GM08714 (cell line): ENCODE data around the gene PPP6C.
"Not testable (repeated sequence)": the region's sequence is repeated elsewhere in the genome, so short reads cannot be mapped to it uniquely, and the experiment has no call there.

Source experiments
- H3K4me3 ChIP-seq: fragments of 200-500 bp; sonication (Bioruptor generic); 2 replicates; pipeline ENCODE4 v1.5.1; 2014; ENCODE audit warnings: mild to moderate bottlenecking, low read length, inconsistent platforms
- ZNF274 ChIP-seq: IDR thresholded peaks from 2 replicates; pipeline ENCODE4 v1.6.1; 2012; ENCODE audit warnings: mild to moderate bottlenecking, low read depth, low read length

The PPP6C gene

DNA sequence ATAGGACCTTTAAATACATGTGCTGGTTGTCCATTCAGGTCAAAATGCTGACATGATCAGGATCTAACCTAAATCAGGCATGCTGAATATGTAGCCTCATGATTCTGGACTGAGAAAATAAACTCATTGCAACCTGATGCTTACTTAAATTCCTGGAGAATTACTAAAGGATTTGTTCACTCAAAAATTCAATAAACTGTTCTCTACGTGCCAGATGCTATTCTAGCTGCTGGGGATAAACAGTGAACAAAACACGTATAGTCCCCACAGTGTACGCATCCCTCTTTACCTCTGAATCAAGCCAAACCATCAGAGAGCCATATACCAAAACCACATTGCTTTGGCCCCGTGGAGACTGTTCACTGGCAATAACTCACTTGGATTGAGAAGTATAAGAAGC, 52.4 kb downstream of the PPP6C start:
- no peak overlapping the region for H3K4me3 ChIP-seq
- no peak for TF ChIP-seq ZNF274

DNA sequence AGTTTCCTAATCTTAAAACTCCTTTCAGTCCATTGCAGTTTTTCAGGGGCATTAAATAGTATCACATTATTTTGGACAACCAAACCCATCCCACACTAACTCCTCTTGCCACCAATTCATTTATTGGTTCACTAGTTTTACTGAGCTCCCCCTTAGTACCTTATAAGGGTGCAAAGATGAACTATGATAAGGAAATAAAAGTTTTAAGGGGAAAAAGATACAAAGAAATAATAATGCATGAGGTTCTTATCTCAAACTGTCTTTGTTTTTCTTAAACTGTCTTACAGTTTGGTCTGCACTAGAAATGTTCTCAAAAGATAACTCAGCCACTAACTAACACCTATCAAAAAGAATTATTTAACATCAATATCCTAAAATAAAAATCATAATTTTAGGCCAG, 54.6 kb downstream of the PPP6C start:
- TF ChIP-seq ZNF274: no peak
- H3K4me3 ChIP-seq: no peak overlapping the region

DNA sequence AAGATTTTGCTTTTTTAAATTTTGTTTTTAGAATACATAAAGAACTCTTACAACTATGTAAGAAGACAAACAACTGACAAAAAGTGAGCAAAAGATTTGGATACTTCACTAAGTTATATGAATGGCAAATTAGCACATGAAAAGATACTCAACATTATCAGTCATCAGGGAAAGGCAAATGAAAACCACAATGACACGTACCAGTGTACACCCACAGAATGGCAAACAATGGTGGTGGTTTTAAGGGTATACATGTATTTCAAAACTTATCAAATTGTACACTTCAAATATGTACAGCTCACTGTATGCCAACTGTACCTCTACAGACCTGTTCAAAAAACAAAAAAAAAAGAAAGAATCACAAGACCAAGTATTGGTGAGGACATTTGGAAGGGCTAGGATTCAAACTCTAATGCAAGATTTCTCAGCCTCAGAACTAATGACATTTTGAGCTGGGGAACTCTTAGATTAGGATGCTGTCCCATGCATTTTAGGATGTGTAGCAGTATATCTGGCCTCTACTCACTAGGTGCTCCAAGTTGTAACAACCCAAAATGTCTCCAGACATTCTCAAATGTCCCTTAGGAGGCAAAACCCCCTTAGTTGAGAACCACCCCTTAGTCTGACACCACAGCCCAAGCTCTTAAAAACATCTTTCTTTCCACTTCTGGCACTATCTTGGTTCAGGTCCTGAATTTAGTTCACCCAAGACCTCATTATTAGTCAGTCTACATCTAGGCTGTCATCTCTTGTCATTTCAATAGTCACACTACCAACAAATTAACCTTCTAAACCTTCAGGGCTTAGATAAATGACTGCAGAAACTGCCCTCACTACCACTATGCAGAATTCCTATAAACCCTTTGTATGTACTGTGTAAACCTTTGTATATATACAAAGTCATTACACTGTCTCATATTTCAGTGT, 55.9 kb downstream of the PPP6C start:
- no peak overlapping the region for H3K4me3 ChIP-seq
- no peak for TF ChIP-seq ZNF274

DNA sequence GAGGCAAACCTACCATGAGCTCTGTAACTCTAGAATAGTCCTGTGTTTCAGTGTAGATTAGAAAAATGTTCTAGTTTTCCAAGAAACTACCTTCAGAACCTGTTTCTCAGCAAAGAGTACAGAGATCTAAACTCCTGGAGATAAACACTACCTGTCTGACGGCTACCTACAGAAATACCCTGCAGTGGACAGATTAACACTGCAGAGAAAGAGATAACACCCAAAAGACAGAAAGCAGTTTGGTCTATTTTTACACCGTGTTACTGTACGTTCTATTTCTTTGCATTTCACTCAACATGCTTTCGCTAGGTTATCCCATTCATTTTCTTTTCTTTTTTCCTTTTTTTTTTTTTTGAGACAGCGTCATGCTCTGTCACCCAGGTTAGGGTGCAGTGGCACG, 57.8 kb downstream of the PPP6C start:
- no peak overlapping the region for H3K4me3 ChIP-seq
- TF ChIP-seq ZNF274: no peak

DNA sequence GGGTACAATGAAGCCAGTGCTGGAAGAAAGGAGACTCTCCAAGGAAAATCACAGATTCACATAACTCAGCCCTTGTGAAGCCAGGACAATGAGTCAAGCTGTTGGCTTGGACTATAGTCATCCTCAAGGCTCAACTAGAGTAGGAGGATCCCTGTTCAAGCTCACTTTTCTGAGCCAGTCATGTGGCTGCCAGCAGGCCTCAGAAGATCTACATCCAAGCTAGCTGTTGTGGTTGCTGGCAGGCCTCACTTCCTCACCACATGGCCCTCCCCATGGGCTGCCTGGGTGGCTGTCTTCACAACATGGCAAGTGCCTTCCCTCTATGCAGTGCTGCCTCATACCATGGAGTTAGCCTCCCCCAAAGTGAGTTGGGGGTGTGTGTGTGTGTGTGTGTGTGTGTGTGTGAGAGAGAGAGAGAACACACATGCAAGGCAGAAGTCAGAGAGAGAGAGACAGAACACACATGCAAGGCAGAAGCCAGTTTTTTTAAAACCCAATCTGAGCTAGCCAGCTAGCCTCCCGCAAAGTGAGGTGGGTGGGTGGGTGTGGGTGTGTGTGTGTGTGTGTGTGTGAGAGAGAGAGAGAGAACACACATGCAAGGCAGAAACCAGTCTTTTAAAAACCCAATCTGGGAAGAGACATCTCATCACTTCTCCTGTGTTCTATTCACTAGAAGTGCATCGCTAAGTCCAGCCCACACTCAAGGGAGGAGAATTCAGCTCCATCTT, 63.4 kb downstream of the PPP6C start:
- TF ChIP-seq ZNF274: no peak
- no peak overlapping the region for H3K4me3 ChIP-seq

DNA sequence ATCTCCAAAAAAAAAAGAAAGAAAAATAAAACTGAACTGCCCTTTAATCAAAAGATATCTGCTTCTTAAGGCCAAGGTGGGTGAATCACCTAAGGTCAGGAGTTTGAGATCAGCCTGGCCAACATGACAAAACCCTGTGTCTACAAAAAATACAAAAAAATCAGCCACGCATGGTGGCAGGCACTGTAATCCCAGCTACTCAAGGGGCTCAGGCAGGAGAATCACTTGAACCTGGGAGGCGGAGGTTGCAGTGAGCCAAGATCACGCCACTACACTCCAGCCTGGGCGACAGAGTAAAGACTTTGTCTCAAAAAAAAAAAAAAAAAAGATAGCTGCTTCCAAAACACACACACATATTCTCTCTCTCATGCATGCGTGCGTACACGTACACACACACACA, 64.1 kb downstream of the PPP6C start:
- H3K4me3 ChIP-seq: no peak overlapping the region
- TF ChIP-seq ZNF274: no peak

DNA sequence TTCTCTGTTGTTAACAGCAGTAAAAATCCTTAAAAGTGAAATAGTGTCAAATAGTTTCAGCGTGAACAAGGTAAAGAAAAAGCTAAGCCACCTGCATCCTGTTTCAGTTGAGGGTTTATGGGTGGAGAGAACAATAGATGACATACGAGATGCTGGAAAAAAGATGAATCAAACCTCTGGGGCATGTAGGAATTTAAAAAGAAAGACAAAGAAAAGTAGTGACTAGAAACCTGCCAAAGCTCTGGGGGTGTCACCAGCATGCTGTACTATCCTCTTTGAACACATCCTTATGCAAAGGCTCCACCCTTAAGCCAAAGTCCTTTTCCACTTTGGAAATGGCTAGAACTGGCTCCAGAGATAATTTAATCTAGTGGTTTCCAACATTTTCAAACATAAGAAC, 68.5 kb downstream of the PPP6C start:
- TF ChIP-seq ZNF274: no peak
- H3K4me3 ChIP-seq: no peak overlapping the region

DNA sequence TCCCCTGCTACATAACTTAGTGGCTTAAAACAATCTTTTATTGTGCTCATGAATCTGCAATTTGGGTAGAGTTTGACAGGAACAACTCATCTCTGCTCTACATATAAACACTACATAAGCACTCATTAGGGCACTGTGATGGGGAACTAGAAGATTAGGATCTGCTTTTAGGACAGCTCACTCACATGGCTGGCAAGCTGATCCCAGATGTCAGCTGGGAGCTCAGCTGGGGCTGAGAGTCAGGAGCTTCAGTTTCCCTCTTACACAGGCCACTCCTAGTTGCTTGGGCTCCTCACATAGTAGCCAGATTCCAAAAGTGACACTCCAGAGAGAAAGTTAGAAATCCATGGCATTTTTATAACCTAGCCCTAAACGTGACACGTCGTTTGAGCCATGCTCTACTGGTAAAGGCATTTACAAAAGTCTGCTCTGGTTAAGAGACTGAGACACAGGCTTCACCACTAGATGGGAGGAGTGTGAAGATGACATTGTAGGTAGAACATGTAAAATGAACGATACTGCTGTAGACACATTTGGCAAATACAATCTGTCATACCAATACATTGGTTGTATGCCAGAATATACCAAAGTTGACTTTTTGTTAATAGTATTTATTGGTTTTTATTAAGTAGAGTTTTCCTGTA, 69.8 kb downstream of the PPP6C start:
- H3K4me3 ChIP-seq: no peak overlapping the region
- no peak for TF ChIP-seq ZNF274

DNA sequence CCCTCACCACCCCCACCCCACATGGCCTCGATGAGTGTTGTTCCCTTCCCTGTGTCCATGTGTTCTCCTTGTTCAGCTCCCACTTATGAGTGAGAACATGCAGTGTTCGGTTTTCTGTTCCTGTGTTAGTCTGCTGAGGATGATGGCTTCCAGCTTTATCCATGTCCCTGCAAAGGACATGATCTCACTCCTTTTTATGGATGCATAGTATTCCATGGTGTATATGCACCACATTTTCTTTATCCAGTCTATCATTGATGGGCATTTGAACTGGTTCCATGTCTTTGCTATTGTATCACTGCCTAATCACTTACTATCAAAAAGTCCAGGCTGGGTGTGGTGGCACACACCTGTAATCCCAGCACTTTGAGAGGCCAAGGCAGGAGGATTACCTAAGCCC, 70.9 kb downstream of the PPP6C start:
- H3K4me3 ChIP-seq: not testable (repeated sequence)

DNA sequence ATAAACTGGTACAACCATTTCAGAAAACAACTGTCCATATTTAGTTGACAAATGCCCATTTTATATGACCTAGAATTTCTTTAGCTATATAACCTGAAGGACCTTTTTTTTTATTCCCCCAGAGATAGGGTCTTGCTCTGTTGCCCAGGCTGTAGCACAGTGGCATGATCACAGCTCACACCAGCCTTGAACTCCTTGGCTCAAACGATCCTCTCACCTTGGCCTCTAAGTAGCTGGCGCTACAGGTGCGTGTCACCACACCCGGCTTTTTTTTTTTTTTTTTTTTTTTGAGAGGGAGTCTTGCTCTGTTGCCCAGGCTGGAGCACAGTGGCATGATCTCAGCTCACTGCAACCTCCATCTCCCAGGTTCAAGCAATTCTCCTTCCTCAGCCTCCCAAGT, 75.1 kb downstream of the PPP6C start:
- H3K4me3 ChIP-seq: not testable (repeated sequence)

DNA sequence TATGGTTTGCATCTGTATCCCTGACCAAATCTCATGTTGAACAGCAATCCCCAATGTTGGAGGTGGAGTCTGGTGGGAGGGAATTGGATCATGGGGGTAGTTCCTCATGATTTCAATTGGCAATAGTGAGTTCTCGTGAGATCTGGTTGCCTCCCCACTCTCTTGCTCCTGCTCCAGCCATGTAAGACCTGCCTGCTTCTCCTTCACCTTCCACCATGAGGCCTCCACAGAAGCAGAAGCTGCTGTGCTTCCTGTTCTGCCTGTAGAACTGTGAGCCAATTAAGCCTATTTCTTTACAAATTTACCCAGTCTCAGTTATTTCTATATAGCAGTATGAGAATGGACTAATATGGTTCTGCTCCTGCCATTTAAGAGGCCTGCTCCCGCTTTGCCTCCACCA, 79.1 kb downstream of the PPP6C start:
- TF ChIP-seq ZNF274: no peak

DNA sequence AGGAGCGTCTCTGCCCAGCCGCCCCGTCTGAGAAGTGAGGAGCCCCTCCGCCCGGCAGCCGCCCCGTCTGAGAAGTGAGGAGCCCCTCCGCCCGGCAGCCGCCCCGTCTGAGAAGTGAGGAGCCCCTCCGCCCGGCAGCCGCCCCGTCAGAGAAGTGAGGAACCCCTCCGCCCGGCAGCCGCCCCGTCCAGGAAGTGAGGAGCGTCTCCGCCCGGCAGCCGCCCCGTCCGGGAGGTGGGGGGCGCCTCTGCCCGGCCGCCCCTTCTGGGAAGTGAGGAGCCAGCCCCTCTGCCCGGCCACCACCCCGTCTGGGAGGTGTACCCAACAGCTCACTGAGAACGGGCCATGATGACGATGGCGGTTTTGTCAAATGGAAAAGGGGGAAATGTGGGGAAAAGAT, 81.1 kb downstream of the PPP6C start:
- not testable (repeated sequence) for H3K4me3 ChIP-seq

More for the DNA sequence above, 79.1 kb downstream of the PPP6C start:
- H3K4me3 ChIP-seq: no peak overlapping the region

DNA sequence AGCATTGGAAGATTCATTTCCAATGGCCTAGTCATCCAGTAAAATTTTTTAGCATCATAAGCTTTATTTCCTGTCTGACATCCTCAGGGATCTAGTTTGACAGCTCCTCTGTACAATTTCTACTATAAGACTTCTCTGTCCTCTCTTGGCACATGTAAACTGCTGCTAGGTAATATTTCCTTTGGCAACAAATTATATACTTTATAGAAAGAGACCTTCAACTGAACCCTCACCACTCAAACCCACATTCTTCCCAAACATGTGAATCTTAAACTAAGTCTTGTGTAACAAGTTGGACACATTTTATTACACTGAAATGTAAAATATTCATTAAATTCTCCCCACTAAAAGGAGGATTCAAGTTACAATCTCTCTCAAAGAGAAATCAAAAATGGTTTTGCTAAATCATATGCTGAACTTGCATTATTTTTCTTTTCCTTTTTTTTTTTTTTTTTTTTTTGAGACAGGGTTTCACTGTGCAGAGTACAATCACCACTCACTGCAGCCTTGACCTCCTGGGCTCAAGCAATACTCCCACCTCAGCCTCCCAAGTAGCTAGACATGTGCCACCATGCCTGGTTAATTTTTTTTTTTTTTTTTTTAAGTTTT, 83.2 kb downstream of the PPP6C start:
- H3K4me3 ChIP-seq: no peak overlapping the region
- TF ChIP-seq ZNF274: no peak

DNA sequence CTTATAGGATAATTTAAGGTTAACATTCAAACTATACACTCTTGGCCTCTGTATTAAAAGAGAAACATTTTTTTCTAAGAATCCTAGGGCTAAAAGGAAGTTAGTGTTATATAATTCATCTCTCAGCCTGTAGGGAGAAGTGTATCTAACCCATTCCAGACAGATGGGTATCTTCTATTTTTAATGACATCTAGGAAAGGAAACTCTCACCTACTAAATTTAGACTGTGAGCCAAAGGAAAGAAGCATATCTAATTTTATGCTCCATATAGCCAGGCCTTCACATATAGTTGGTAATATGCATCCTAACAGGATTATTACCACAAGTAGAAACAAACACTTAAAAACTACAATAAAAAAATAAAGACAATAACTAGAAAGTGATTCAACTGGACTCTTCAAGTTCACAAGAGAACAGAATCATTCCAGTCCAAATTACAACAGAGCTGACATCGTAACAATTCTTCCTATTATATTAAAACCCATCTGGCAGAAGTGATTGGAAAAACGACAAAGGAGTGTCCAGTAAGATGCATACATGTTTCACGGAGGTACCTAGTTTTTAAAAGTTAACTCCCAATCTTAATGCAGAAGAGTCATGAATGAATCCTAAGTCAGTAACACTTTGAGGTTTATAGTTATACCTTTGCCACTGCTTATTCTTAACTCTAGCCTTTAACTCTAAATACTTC, 85.7 kb downstream of the PPP6C start:
- TF ChIP-seq ZNF274: no peak
- H3K4me3 ChIP-seq: no peak overlapping the region
